ENCODE results near the gene NDEL1.
"Not testable (repeated sequence)": the region's sequence is repeated elsewhere in the genome, so short reads cannot be mapped to it uniquely, and the experiment has no call there.

Gene NDEL1

GRCh38 chr17:8392674-8393469 lies 42.8 kb upstream of the NDEL1 start:
- no peak for DNase-seq (ENCODE audit: extremely low spot score)
- POLR2A ChIA-PET: no interaction called here
- no peak for TF ChIP-seq CTCF (IDR thresholded peaks at IDR 0.05; ENCODE audit: control extremely low read depth, extremely low read depth, low read depth, missing control alignments)
- CTCF ChIA-PET: interaction anchor here (1.9 to 4.7 kb wide), 3 partner anchors 9 to 17 kb away, joined by 4 to 21 read pairs (median 15); partner anchors contain the start of gene KRABD2

- CTCF ChIA-PET: interaction anchor here (1.9 to 4.7 kb wide), 3 partner anchors 10 to 17 kb away, joined by 4 to 21 read pairs (median 15); partner anchors contain the start of gene KRABD2
- DNase-seq (ENCODE audit: extremely low spot score): no peak
- TF ChIP-seq CTCF (IDR thresholded peaks at IDR 0.05; ENCODE audit: control extremely low read depth, extremely low read depth, low read depth, missing control alignments): no peak
- POLR2A ChIA-PET: interaction anchor here (0.7 kb wide), 1 partner anchor 428 kb away, joined by 4 read pairs; no protein-coding TSS in a partner anchor
Measured at GRCh38 chr17:8393470-8394231, 42.0 kb upstream of the NDEL1 start.

- not testable (repeated sequence) for DNase-seq (ENCODE audit: extremely low spot score)
- CTCF ChIA-PET: interaction anchor here (4.1 to 4.7 kb wide), 2 partner anchors 11 to 16 kb away, joined by 15 to 21 read pairs; no protein-coding TSS in a partner anchor
- POLR2A ChIA-PET: interaction anchor here (0.7 kb wide), 1 partner anchor 427 kb away, joined by 4 read pairs; no protein-coding TSS in a partner anchor
Measured at GRCh38 chr17:8394497-8394896, 41.2 kb upstream of the NDEL1 start.

- no peak for TF ChIP-seq CTCF (IDR thresholded peaks at IDR 0.05; ENCODE audit: control extremely low read depth, extremely low read depth, low read depth, missing control alignments)
- ChIA-PET CTCF (interaction anchor here (1.0 to 1.9 kb wide), 3 partner anchors 10 to 388 kb away, joined by 3 to 6 read pairs (median 3); no protein-coding TSS in a partner anchor), POLR2A (interaction anchor here (0.6 kb wide), 1 partner anchor 61 kb away, joined by 4 read pairs; no protein-coding TSS in a partner anchor)
- DNase-seq (ENCODE audit: extremely low spot score): no peak
Measured at GRCh38 chr17:8397636-8398035, 38.0 kb upstream of the NDEL1 start, which contains the start of gene RNF222. Gene RNF222 (minus strand): TSS chr17:8397827. CDS start chr17:8393461, 4,366 bp downstream.

- ChIA-PET POLR2A (no interaction called here), CTCF (interaction anchor here (1.1 to 1.5 kb wide), 2 partner anchors 15 to 17 kb away, joined by 3 to 4 read pairs; no protein-coding TSS in a partner anchor)
- no peak for DNase-seq (ENCODE audit: extremely low spot score)
- no peak for TF ChIP-seq CTCF (IDR thresholded peaks at IDR 0.05; ENCODE audit: control extremely low read depth, extremely low read depth, low read depth, missing control alignments)
Measured at GRCh38 chr17:8398980-8399379, 36.7 kb upstream of the NDEL1 start.

- CTCF ChIA-PET: interaction anchor here (1.8 kb wide), 1 partner anchor 10 kb away, joined by 5 read pairs; no protein-coding TSS in a partner anchor
- no peak for TF ChIP-seq CTCF (IDR thresholded peaks at IDR 0.05; ENCODE audit: control extremely low read depth, extremely low read depth, low read depth, missing control alignments)
- no peak for DNase-seq (ENCODE audit: extremely low spot score)
- POLR2A ChIA-PET: no interaction called here
Measured at GRCh38 chr17:8401107-8401506, 34.6 kb upstream of the NDEL1 start.
